ENCODE results near the gene CER1.
"Not testable (repeated sequence)": the region's sequence is repeated elsewhere in the genome, so short reads cannot be mapped to it uniquely, and the experiment has no call there.

Gene CER1

DNA sequence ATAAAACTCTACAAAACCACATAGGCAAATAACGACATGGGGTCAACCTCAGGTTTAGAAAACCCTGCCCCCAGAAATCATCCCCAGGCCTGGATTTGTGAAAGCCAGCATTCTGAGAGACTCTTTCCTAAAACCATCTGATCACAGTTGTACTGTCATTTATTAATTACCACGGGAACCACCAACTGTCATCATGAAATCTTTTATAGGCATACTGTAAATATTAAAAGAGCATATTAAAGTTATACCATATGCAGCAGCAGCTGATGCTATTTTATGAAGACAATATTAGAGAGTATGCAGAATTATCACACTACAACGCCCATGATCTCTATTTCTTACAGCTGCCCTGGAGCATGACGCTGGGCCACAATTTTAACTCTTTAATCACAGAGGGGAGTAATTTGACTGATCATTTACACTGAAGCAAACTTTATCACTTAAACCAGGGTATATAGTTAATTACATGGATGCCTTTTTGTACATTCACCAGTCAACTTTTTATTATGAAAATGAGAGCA, 20.3 kb downstream of the CER1 start:
- no peak overlapping the region for H3K27ac ChIP-seq
- no peak for TF ChIP-seq ZFX (IDR thresholded peaks at IDR 0.05; ENCODE audit: borderline replicate concordance)
- TF ChIP-seq CTCF (IDR thresholded peaks at IDR 0.05) = no peak

GRCh38 chr9:14693251-14693861, 29.2 kb downstream of the CER1 start, which contains the start of gene ZDHHC21:
Gene ZDHHC21, minus strand, starts transcription at chr9:14693432. Its CDS starts 19,092 bp downstream, at chr9:14674340.
- H3K27ac ChIP-seq = peak within 1 kb of the TSS; percentile 77

DNA sequence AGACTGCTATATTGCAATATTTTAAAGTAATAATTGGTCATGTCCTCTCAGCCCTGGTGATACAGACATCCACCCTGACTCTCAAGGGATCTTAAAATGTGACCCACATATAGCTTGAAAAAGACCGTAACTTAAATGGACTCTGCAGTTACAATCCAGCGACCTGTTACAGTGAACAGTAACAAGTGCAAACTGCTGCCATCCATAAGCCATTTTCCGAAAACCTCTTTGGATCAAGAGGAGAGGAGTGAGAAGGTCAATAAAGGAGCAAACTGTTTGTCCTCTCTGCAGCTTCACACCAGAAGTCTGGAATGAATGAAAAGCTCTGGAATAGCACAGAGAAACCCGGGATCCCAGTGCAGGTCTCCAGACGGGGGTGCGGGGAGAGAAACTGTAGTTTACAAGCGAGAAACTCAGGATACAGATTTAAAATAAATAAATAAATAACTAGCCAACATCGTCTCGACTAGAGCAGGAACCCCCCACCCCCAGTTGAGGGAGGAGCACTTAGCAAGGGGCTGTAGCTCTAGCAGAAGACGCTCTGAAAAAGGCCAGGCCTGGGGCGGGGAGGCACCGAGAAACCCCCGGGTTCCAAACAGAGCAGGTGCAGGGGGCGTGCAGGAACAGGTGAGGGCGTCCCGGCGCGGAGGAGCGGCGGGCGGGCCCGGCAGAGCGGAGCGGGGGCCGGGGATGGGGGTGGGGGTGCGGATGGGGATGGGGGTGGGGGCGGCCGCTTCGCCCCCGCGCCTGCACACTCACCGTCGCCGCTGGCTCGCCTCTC, 29.9 kb downstream of the CER1 start:
- H3K27ac ChIP-seq = peak overlapping the region; percentile 77
- TF ChIP-seq ZFX (IDR thresholded peaks at IDR 0.05; ENCODE audit: borderline replicate concordance) (no peak), CTCF (IDR thresholded peaks at IDR 0.05) (peak; percentile 19; the same call in 1 of the 2 replicates)

More at GRCh38 chr9:14693251-14693861, 29.2 kb downstream of the CER1 start, which contains the start of gene ZDHHC21:
- no peak for TF ChIP-seq ZFX (IDR thresholded peaks at IDR 0.05; ENCODE audit: borderline replicate concordance)
- TF ChIP-seq CTCF (IDR thresholded peaks at IDR 0.05) = no peak; the same call in 1 of the 2 replicates

DNA sequence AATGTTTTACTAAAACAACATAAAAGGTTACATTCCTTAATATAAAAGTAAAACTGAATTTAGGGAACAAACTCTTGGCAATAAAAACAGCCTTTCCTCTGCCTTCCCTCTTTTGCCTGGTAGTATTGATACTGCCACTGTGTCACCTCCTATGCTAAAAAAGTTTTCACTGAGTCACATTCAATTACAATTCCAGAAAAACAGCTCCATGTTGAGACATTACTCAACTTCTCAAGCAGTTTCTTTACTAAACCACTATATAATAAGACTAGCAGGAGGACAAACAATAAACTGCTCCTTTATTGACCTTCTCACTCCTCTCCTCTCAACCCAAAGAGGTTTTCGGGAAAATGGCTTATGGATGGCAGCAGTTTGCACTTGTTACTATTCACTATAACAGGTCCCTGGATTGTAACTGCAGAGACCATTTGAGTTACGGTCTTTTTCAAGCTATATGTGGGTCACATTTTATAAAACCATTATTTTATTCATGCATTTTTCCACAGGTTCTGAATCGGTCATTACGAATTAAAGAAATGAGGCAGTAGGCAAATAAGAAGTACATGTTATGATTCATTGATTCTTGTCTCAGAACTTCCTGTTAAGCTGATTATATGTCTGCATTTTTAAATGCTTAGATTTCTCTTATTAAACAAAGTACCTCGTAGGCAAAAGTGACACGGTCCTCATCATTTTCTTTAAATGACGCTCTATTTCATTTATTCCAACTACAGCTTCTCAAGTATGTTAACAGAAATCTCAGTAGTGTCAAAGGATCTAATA, 31.4 kb downstream of the CER1 start:
- TF ChIP-seq ZFX (IDR thresholded peaks at IDR 0.05; ENCODE audit: borderline replicate concordance) (no peak), CTCF (IDR thresholded peaks at IDR 0.05) (no peak)
- H3K27ac ChIP-seq = no peak overlapping the region

DNA sequence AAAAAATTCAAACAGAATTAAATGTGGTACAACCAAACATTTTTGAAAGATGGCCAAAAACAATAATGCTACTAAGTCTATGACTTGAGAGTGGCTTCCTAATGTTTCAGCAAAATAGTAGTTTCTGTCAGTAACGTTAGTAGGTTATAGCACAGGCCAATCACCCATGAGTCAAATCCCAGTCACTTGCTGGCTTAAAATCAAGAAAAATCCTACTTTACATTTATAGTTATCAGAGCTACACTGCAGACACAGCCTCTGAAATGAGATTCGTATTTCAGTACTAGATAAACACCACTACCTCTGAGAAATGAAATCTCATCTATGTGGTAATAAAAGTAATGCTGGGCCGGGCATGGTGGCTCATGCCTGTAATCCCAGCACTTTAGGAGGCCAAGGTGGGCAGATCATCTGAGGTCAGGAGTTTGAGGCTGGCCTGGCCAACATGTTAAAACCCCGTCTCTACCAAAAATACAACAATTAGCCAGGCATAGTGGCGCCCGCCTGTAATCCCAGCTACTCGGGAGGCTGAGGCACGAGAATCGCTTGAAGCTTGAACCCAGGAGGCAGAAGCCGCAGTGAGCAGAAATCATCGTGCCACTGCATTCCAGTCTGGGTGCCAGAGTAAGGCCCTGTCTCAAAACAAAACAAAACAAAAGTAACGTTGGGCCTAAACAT, 35.4 kb downstream of the CER1 start:
- H3K27ac ChIP-seq = no peak overlapping the region
- TF ChIP-seq ZFX (IDR thresholded peaks at IDR 0.05; ENCODE audit: borderline replicate concordance) = no peak

DNA sequence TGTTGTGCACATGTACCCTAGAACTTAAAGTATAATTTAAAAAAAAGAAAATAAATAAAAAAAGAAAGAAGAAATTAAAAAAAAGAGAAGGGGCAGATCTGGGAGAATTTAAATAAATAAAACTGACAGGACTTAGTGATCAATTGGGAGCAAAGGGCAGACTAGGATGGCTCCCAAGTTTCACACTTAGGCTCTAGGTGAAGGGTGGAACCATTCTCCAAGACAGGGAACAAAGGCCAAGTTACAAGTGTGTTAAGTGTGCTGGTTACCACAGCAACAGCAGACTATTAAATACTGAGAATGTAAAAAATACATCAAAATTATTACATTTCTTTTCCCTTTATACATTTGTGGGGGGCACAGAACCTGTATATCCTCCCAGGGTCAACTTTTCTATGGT, 36.4 kb downstream of the CER1 start:
- no peak overlapping the region for H3K27ac ChIP-seq
- no peak for TF ChIP-seq ZFX (IDR thresholded peaks at IDR 0.05; ENCODE audit: borderline replicate concordance)
- TF ChIP-seq CTCF (IDR thresholded peaks at IDR 0.05) = no peak

DNA sequence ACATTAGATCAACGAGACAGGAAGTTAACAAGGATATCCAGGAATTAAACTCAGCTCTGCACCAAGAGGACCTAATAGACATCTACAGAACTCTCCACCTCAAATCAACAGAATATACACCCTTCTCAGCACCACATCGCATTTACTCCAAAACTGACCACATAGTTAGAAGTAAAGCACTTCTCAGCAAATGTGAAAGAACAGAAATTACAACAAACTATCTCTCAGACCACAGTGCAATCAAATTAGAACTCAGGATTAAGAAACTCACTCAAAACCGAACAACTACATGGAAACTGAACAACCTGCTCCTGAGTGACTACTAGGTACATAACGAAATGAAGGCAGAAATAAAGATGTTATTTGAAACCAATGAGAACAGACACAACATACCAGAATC, 39.9 kb downstream of the CER1 start:
- H3K27ac ChIP-seq = not testable (repeated sequence)

Data from 22Rv1 (cell line).